GM12878 (cell line): ENCODE measurements around the gene ULK4. TPM values are rescaled to one million over a fixed set of nuclear protein-coding genes. Genes with fewer than 3 reads are reported as not detected.

Source experiments
- ATAC-seq: fragments of 200-7000 bp; cut with Tn5 transposase; 3 replicates; pipeline ENCODE4 v1.9.1; 2020; ENCODE audit warnings: mild to moderate bottlenecking, moderate library complexity
- BruUV-seq: library from RNA; stranded (reverse); fragments of 400-500 nt; replicated peaks from 2 replicates; lab custom pipeline; 2021; lab: Mats Ljungman, UMichigan
- CTCF ChIA-PET: fragments of 300-600 bp; sonication (Branson Sonifier 250); formaldehyde crosslinking; extraction: SDS; loops from one replicate; lab custom pipeline; 2021; ENCODE audit warnings: inconsistent platforms; lab: Yijun Ruan, JAX
- POLR2A ChIA-PET: fragments of 350-600 bp; formaldehyde crosslinking; extraction: SDS; loops from one replicate; lab custom pipeline; 2021; ENCODE audit warnings: inconsistent platforms; lab: Charles Lee
- RAD21 ChIA-PET: fragments of 300-600 bp; sonication (Branson Sonifier 250); formaldehyde crosslinking; loops from one replicate; lab custom pipeline; 2023; ENCODE audit warnings: antibody characterized with exemption; ENCODE audit not compliant: unreplicated experiment; lab: Charles Lee
- SMC1A ChIA-PET: fragments of 300-600 bp; sonication (Branson Sonifier 250); formaldehyde crosslinking; loops from one replicate; lab custom pipeline; 2023; ENCODE audit not compliant: unreplicated experiment, uncharacterized antibody; lab: Charles Lee
- DNase-seq: peaks from one replicate; pipeline ENCODE4 v3.0.0-alpha.2; 2011; ENCODE audit warnings: low read depth, low spot score
- FAIRE-seq: peaks from 3 replicates; lab custom pipeline; 2011; peaks lifted over from hg19 to GRCh38; lab: Jason Lieb, UNC
- H2AFZ ChIP-seq: 2 replicates; pipeline ENCODE4 v1.6.0; 2011; ENCODE audit warnings: low read depth, low read length, control low read depth; ENCODE audit not compliant: control insufficient read depth
- H3K27ac ChIP-seq: 2 replicates; pipeline ENCODE4 v1.5.1; 2011; ENCODE audit warnings: control low read depth; ENCODE audit not compliant: control insufficient read depth, insufficient read depth
- H3K27me3 ChIP-seq, 2 experiments: replicated peaks in 1 of 2; 2 replicates each; pipeline versions ENCODE4 v1.6.0 to v1.6.1; 2011; ENCODE audit warnings: low read length in 1 of 2; ENCODE audit not compliant: control insufficient read depth in 2 of 2, insufficient read depth in 2 of 2
- H3K36me3 ChIP-seq, 2 experiments: 2 replicates each; pipeline ENCODE4 v1.5.1; 2011; ENCODE audit warnings: low read length in 1 of 2; ENCODE audit not compliant: control insufficient read depth in 2 of 2, insufficient read depth in 2 of 2
- H3K4me1 ChIP-seq: 2 replicates; pipeline ENCODE4 v1.6.1; 2011; ENCODE audit warnings: mild to moderate bottlenecking, low read length, moderate library complexity, mixed read lengths; ENCODE audit not compliant: control insufficient read depth, insufficient read depth
- H3K4me2 ChIP-seq: 2 replicates; pipeline ENCODE4 v1.6.0; 2011; ENCODE audit warnings: control low read depth; ENCODE audit not compliant: control insufficient read depth, insufficient read depth
- H3K4me3 ChIP-seq: fragments of 200-600 bp; sonication (generic); 2 replicates; pipeline ENCODE4 v1.5.1; 2016
- H3K79me2 ChIP-seq: 2 replicates; pipeline ENCODE4 v1.6.0; 2011; ENCODE audit warnings: low read length; ENCODE audit not compliant: control insufficient read depth, insufficient read depth
- H3K9ac ChIP-seq: 2 replicates; pipeline ENCODE4 v1.8.0; 2011; ENCODE audit warnings: low read length, control low read depth, mixed read lengths; ENCODE audit not compliant: control insufficient read depth, insufficient read depth
- H3K9me3 ChIP-seq: replicated peaks from 3 replicates; pipeline ENCODE4 v1.5.1; 2011; ENCODE audit warnings: mild to moderate bottlenecking, low read length; ENCODE audit not compliant: control insufficient read depth, insufficient read depth
- H4K20me1 ChIP-seq: 2 replicates; pipeline ENCODE4 v1.6.0; 2011; ENCODE audit not compliant: control insufficient read depth, insufficient read depth
- ASH2L ChIP-seq: fragments of 300-600, 200-600 bp; sonication (generic); IDR thresholded peaks from 2 replicates; pipeline ENCODE4 v1.6.1; 2017; ENCODE audit warnings: low read depth, mild to moderate bottlenecking, borderline replicate concordance
- EED ChIP-seq: sonication (generic); IDR thresholded peaks from 2 replicates; pipeline ENCODE4 v1.6.1; 2016; ENCODE audit warnings: antibody characterized with exemption, low read depth
- ETV6 ChIP-seq, 2 experiments: fragments of 450-650 bp in 1 of 2; IDR thresholded peaks in 1 of 2; conservative IDR thresholded peaks in 1 of 2; 2 replicates each; pipeline ENCODE4 v1.6.1; 2014; ENCODE audit warnings: antibody characterized with exemption in 1 of 2, borderline replicate concordance in 1 of 2, low read depth in 1 of 2, mild to moderate bottlenecking in 1 of 2, moderate library complexity in 1 of 2
- EZH2 ChIP-seq: IDR thresholded peaks from 2 replicates; pipeline ENCODE4 v1.6.1; 2012; ENCODE audit warnings: low read depth, mild to moderate bottlenecking, control low read depth, inconsistent platforms, low read length, borderline replicate concordance; ENCODE audit not compliant: control insufficient read depth
- NFYA ChIP-seq: IDR thresholded peaks from 2 replicates; pipeline ENCODE4 v1.6.1; 2011; ENCODE audit warnings: low read depth, mild to moderate bottlenecking, low read length, improper control_type of control experiment, borderline replicate concordance
- NRF1 ChIP-seq: conservative IDR thresholded peaks from 2 replicates; pipeline ENCODE4 v1.6.1; 2011; ENCODE audit warnings: mild to moderate bottlenecking, low read depth, low read length, improper control_type of control experiment
- SIX5 ChIP-seq: IDR thresholded peaks from 2 replicates; pipeline ENCODE4 v1.6.1; 2011; ENCODE audit warnings: mild to moderate bottlenecking, low read depth, low read length, moderate library complexity; ENCODE audit not compliant: severe bottlenecking
- SUZ12 ChIP-seq: fragments of 200-600 bp; sonication (generic); IDR thresholded peaks from one replicate; pipeline ENCODE4 v1.6.1; 2018; ENCODE audit warnings: antibody characterized with exemption, mild to moderate bottlenecking; ENCODE audit not compliant: unreplicated experiment
- ZBED1 ChIP-seq: IDR thresholded peaks from 2 replicates; pipeline ENCODE4 v1.6.1; 2016; ENCODE audit warnings: borderline replicate concordance
- ZNF687 ChIP-seq: fragments of 450-650 bp; IDR thresholded peaks from 2 replicates; pipeline ENCODE4 v1.6.1; 2017; ENCODE audit warnings: mild to moderate bottlenecking, moderate library complexity
- ZZZ3 ChIP-seq: IDR thresholded peaks from 2 replicates; pipeline ENCODE4 v1.6.1; 2011; ENCODE audit warnings: low read depth; ENCODE audit not compliant: control insufficient read depth, insufficient read length
- WGBS: methylation state at CpG from one replicate; pipeline ENCODE4 v1.1.6; 2016; ENCODE audit warnings: low lambda C conversion rate; ENCODE audit not compliant: insufficient replicate concordance, insufficient coverage; ENCODE audit errors: missing lambda C conversion rate; 5-methylcytosine and 5-hydroxymethylcytosine counted together
- in situ Hi-C: fragments of 300-500 bp; cut with MboI; formaldehyde crosslinking; loops from 9 replicates; pipeline ENCODE4 v1.14.3; 2018; ENCODE audit warnings: mixed read lengths
- intact Hi-C: fragments of 100-400 bp; cut with micrococcal nuclease; formaldehyde crosslinking; loops from one replicate; pipeline ENCODE4 v1.14.2; 2022; ENCODE audit not compliant: unreplicated experiment
- polyA plus RNA-seq, 11 experiments: library from polyadenylated mRNA; depleted of rRNA in 4 of 11; unstranded in 6 of 11; stranded (reverse) in 5 of 11; fragments of >200 nt; fragmentation: Nextera tagmentation in 4 of 11; fragmentation: Illumina TruSeq in 1 of 11; extraction: Ambion mirVana in 4 of 11; extraction: Trizol in 1 of 11; gene quantifications; 1 replicate in 1 of 11; 2 replicates in 10 of 11; pipeline versions ENCODE4 v1.2.1 to v1.2.3, GENCODE V29; 2011 to 2016; ENCODE audit warnings: inconsistent platforms in 2 of 11, missing spikeins in 2 of 11, low read depth in 1 of 11
- total RNA-seq, 4 experiments: library from RNA; depleted of rRNA in 3 of 4; stranded (reverse); fragments of >200 nt in 3 of 4; fragmentation: Illumina TruSeq in 1 of 4; extraction: Trizol in 1 of 4; gene quantifications; 2 replicates each; pipeline versions ENCODE4 v1.2.1 to v1.2.3, GENCODE V29; 2013 to 2021
- TF ChIP-seq, protein P1 (sequence below): fragments of 450-650 bp; formaldehyde crosslinking; IDR thresholded peaks from 2 replicates; pipeline ENCODE4 v1.5.0; 2022; ENCODE audit warnings: mild to moderate bottlenecking, missing genetic modification characterization
- TF ChIP-seq, protein P2 (sequence below): fragments of 450-650 bp; IDR thresholded peaks from 2 replicates; pipeline ENCODE4 v1.6.1; 2017; ENCODE audit warnings: mild to moderate bottlenecking, low read depth, inconsistent platforms; ENCODE audit not compliant: poor library complexity, severe bottlenecking

Gene ULK4
- total and polyA plus RNA-seq, 10 of the 15 experiments (the other 5 are each of a cell fraction or from before 2014, with no cell fraction given): 3.5 to 7.6 (median 6.3) TPM

- TF ChIP-seq ZZZ3 (no peak), ASH2L (no peak)
These were observed 280.4 kb downstream of the ULK4 start (continued) for GRCh38 chr3:41681479-41681878.

- ChIA-PET CTCF (interaction anchor here (0.5 kb wide), 1 partner anchor 309 kb away, joined by 3 read pairs; no protein-coding TSS in a partner anchor), SMC1A (no interaction called here), POLR2A (no interaction called here), RAD21 (no interaction called here)
- intact Hi-C loops: no loop called here
- no peak for ATAC-seq
- 88% methylated on average over 1 of the region's 1 CpG for WGBS
- FAIRE-seq: no peak
- no peaks in the 10 kb centered on the region for H3K36me3 ChIP-seq
- no peak overlapping the region for H3K27ac ChIP-seq
- BruUV-seq: no TSS peak
- no peaks in the 10 kb centered on the region for H3K4me1 ChIP-seq
- in situ Hi-C loops: no loop called here
- no peak overlapping the region for H3K4me2 ChIP-seq
- H3K9ac ChIP-seq: no peak overlapping the region
- no peaks in the 10 kb centered on the region for H3K27me3 ChIP-seq
- H3K9me3 ChIP-seq: no peaks in the 10 kb centered on the region
- H3K79me2 ChIP-seq: no peaks in the 10 kb centered on the region
- H2AFZ ChIP-seq: no peak overlapping the region
- H3K4me3 ChIP-seq: no peak overlapping the region
- no peaks in the 10 kb centered on the region for H4K20me1 ChIP-seq
- no peak for DNase-seq
- TF ChIP-seq EED: no peak
- TF ChIP-seq NRF1: no peak
- no peak for TF ChIP-seq ZNF687
- no peak for TF ChIP-seq ZBED1
- TF ChIP-seq, protein P1, sequence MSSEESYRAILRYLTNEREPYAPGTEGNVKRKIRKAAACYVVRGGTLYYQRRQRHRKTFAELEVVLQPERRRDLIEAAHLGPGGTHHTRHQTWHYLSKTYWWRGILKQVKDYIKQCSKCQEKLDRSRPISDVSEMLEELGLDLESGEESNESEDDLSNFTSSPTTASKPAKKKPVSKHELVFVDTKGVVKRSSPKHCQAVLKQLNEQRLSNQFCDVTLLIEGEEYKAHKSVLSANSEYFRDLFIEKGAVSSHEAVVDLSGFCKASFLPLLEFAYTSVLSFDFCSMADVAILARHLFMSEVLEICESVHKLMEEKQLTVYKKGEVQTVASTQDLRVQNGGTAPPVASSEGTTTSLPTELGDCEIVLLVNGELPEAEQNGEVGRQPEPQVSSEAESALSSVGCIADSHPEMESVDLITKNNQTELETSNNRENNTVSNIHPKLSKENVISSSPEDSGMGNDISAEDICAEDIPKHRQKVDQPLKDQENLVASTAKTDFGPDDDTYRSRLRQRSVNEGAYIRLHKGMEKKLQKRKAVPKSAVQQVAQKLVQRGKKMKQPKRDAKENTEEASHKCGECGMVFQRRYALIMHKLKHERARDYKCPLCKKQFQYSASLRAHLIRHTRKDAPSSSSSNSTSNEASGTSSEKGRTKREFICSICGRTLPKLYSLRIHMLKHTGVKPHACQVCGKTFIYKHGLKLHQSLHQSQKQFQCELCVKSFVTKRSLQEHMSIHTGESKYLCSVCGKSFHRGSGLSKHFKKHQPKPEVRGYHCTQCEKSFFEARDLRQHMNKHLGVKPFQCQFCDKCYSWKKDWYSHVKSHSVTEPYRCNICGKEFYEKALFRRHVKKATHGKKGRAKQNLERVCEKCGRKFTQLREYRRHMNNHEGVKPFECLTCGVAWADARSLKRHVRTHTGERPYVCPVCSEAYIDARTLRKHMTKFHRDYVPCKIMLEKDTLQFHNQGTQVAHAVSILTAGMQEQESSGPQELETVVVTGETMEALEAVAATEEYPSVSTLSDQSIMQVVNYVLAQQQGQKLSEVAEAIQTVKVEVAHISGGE: no peak
- TF ChIP-seq EZH2: no peak
- no peak for TF ChIP-seq ETV6 (conservative IDR thresholded peaks at IDR 0.05 in 1 of 2, IDR thresholded peaks at IDR 0.05 in 1 of 2; ENCODE audit: borderline replicate concordance in 1 of 2, low read depth in 1 of 2)
- TF ChIP-seq, protein P2, sequence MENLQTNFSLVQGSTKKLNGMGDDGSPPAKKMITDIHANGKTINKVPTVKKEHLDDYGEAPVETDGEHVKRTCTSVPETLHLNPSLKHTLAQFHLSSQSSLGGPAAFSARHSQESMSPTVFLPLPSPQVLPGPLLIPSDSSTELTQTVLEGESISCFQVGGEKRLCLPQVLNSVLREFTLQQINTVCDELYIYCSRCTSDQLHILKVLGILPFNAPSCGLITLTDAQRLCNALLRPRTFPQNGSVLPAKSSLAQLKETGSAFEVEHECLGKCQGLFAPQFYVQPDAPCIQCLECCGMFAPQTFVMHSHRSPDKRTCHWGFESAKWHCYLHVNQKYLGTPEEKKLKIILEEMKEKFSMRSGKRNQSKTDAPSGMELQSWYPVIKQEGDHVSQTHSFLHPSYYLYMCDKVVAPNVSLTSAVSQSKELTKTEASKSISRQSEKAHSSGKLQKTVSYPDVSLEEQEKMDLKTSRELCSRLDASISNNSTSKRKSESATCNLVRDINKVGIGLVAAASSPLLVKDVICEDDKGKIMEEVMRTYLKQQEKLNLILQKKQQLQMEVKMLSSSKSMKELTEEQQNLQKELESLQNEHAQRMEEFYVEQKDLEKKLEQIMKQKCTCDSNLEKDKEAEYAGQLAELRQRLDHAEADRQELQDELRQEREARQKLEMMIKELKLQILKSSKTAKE: no peak
- no peak for TF ChIP-seq SUZ12
- TF ChIP-seq SIX5: no peak
- no peak for TF ChIP-seq NFYA
These were observed 282.5 kb downstream of the ULK4 start for GRCh38 chr3:41679374-41679773.
